ENCODE data around the gene HEATR3.
A peak's percentile ranks its signal among the peaks of the same experiment; 100 is the strongest.

The HEATR3 gene

GRCh38 chr16:50139580-50139979 lies 73.8 kb downstream of the HEATR3 start:
- DNase-seq = no peak
- in situ Hi-C loops (cut with HindIII; ENCODE audit: low pct_ligation_motif_present, low pct_unique_long_range_greater_than_20kb, low sequenced_read_pairs) = no loop called here

- no peak for DNase-seq
- in situ Hi-C loops (cut with HindIII; ENCODE audit: low pct_ligation_motif_present, low pct_unique_long_range_greater_than_20kb, low sequenced_read_pairs) = no loop called here
Measured at GRCh38 chr16:50144211-50144610, 78.4 kb downstream of the HEATR3 start.

GRCh38 chr16:50146479-50147435 lies 81.0 kb downstream of the HEATR3 start:
- in situ Hi-C loops (cut with HindIII; ENCODE audit: low pct_ligation_motif_present, low pct_unique_long_range_greater_than_20kb, low sequenced_read_pairs) = no loop called here
- DNase-seq = no peak

GRCh38 chr16:50151322-50151721 lies 85.6 kb downstream of the HEATR3 start:
- in situ Hi-C loops (cut with HindIII; ENCODE audit: low pct_ligation_motif_present, low pct_unique_long_range_greater_than_20kb, low sequenced_read_pairs) = no loop called here

GRCh38 chr16:50151756-50152155 lies 86.0 kb downstream of the HEATR3 start:
- in situ Hi-C loops (cut with HindIII; ENCODE audit: low pct_ligation_motif_present, low pct_unique_long_range_greater_than_20kb, low sequenced_read_pairs) = no loop called here

More at GRCh38 chr16:50151322-50151721, 85.6 kb downstream of the HEATR3 start:
- DNase-seq = no peak

GRCh38 chr16:50152351-50152806 lies 86.6 kb downstream of the HEATR3 start:
- DNase-seq = peak; percentile 61
- in situ Hi-C loops (cut with HindIII; ENCODE audit: low pct_ligation_motif_present, low pct_unique_long_range_greater_than_20kb, low sequenced_read_pairs) = no loop called here

More at GRCh38 chr16:50151756-50152155, 86.0 kb downstream of the HEATR3 start:
- DNase-seq = no peak

GRCh38 chr16:50152807-50153595 lies 87.2 kb downstream of the HEATR3 start, which contains the start of gene TENT4B:
Gene TENT4B, plus strand, starts transcription at chr16:50153306. Its CDS starts 316 bp downstream, at chr16:50153622.
- DNase-seq = peak; percentile 82
- in situ Hi-C loops (cut with HindIII; ENCODE audit: low pct_ligation_motif_present, low pct_unique_long_range_greater_than_20kb, low sequenced_read_pairs) = no loop called here

- peak; percentile 38 for DNase-seq
- in situ Hi-C loops (cut with HindIII; ENCODE audit: low pct_ligation_motif_present, low pct_unique_long_range_greater_than_20kb, low sequenced_read_pairs) = no loop called here
Measured at GRCh38 chr16:50153596-50154419, 88.0 kb downstream of the HEATR3 start.

GRCh38 chr16:50154420-50154950 lies 88.7 kb downstream of the HEATR3 start:
- peak; percentile 17 for DNase-seq
- in situ Hi-C loops (cut with HindIII; ENCODE audit: low pct_ligation_motif_present, low pct_unique_long_range_greater_than_20kb, low sequenced_read_pairs) = no loop called here

- no peak for DNase-seq
- in situ Hi-C loops (cut with HindIII; ENCODE audit: low pct_ligation_motif_present, low pct_unique_long_range_greater_than_20kb, low sequenced_read_pairs) = no loop called here
Measured at GRCh38 chr16:50155925-50156324, 90.2 kb downstream of the HEATR3 start.
